GM12874 (cell line): ENCODE results near the gene TRIM45.

Source experiments
- CTCF ChIP-seq: IDR thresholded peaks from 2 replicates; pipeline ENCODE4 v1.5.1; 2011; ENCODE audit warnings: low read depth, mild to moderate bottlenecking, control low read depth, low read length, moderate library complexity; ENCODE audit not compliant: insufficient read depth

Gene TRIM45

GRCh38 chr1:117066367-117066766 lies 55.2 kb downstream of the TRIM45 start:
- TF ChIP-seq CTCF = no peak

GRCh38 chr1:117061986-117062415 lies 59.5 kb downstream of the TRIM45 start:
- no peak for TF ChIP-seq CTCF
